Left ventricle myocardium superior (tissue), 1 donor: Measurements from ENCODE around the gene DDX54. TPM values are rescaled to one million over a fixed set of nuclear protein-coding genes. Genes with fewer than 3 reads are reported as not detected.

Experiments used
- ATAC-seq: fragments of 200-7000 bp; cut with Tn5 transposase; one replicate; pipeline ENCODE4 v1.9.1; 2020; ENCODE audit warnings: mild to moderate bottlenecking, moderate library complexity
- DNase-seq: peaks from one replicate; pipeline ENCODE4 v3.0.0-alpha.2; 2020
- intact Hi-C: fragments of 100-400 bp; cut with micrococcal nuclease; formaldehyde crosslinking; loops from one replicate; pipeline ENCODE4 v1.11.0; 2022
- total RNA-seq: library from RNA; stranded (reverse); fragmentation: NEBNext Ultra II Directional; extraction: Animal tissue kit (Norgen Biotek cat#: 25700); gene quantifications from one replicate; pipeline ENCODE4 v1.2.1, GENCODE V29; 2021
- donor health status: DM: no; HTN: yes; CAD: no; lungs with severe emphysema.

The DDX54 gene
- total RNA-seq, 1 donor from 2014 or later, result 33.8 TPM

DNA sequence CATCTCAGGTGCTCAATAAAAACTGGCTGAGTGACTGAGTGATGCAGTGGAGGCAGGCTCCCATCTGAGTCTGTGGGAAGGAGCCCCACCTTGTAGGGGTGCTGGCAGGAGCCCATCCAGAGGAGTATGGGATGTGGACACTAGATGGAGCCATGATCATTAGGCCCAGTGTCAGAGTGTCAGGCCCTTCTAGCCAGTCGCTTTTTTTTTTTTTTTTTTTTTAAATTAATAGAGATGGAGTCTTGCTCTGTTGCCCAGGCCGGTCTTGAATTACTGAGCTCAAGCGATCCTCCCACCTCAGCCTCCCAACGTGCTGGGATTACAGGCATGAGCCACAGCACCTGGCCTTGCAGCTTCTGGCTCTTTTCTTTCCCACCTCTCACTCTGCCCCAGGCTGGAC lies 11.7 kb upstream of the DDX54 start:
- ATAC-seq, result peak; percentile 83
- intact Hi-C loops, result loop anchor here (10.0 kb wide), 1 partner anchor 68 kb away; no protein-coding TSS in a partner anchor

DNA sequence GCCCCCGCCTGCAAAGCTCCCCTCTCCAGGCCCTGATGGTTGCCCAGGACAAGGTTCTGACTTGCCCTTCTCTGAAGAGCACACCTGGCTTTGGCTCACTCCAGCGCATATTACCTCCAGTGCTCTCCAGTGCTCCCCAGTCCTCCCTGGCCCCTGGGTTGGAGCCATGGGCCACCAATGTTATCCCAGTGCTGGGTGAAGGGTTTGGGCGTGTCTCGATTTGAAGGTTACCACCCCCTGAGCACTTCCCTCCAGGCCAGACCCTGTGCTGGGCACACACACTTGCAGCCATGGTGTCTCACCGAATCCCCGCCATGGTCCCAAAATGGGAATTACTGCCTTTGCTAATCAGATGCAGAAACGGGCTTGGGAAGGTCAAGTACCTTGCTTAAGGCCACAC lies 11.3 kb upstream of the DDX54 start:
- intact Hi-C loops, result loop anchor here (10.0 kb wide), 1 partner anchor 68 kb away; no protein-coding TSS in a partner anchor
- ATAC-seq (peak; percentile 8), DNase-seq (no peak)

More for the DNA sequence above, 11.7 kb upstream of the DDX54 start:
- DNase-seq, result peak; percentile 67

DNA sequence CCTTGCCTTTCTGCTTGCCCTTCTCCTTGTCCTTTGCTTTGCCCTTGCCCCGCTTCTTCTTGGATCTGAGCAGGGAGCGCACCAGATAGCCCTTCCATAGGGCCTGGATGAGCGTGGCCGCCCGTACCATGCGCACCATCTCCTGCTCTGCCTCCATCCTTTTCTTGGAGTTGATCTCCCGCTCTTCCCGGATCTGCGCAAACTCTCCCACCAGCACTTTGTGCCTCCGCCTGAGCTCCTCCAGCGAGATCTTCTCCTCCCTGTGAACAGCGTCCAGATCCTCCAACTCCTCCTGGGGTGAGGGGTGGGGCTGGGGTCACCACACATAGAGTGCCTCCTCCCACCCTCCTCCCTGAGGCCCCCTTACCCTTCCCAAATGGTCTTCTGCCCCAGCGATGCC lies 10.3 kb upstream of the DDX54 start:
- ATAC-seq, result no peak
- intact Hi-C loops, result loop anchor here (10.0 kb wide), 1 partner anchor 69 kb away; no protein-coding TSS in a partner anchor
- DNase-seq, result no peak

GRCh38 chr12:113194971-113195391 lies 9.7 kb upstream of the DDX54 start:
- ATAC-seq (no peak), DNase-seq (no peak)
- intact Hi-C loops, result loop anchor here (10.0 kb wide), 1 partner anchor 70 kb away; no protein-coding TSS in a partner anchor

DNA sequence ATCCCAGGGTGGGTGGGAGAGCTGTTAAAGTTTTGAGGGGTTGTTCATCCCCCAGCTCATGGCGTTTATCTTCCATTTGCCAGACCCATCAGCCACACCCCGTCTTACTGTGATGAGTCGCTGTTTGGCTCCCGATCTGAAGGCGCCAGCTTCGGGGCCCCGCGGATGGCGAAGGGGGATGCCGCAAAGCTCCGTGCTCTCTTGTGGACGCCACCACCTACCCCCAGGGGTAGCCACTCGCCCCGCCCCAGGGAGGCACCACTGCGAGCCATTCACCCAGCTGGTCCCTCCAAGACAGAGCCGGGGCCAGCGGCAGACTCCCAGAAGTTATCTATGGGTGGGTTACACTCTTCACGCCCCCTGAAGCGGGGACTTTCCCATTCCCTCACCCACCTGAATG lies 5.9 kb upstream of the DDX54 start:
- ATAC-seq (no peak), DNase-seq (no peak)
- intact Hi-C loops, result loop anchor here (10.0 kb wide), 1 partner anchor 74 kb away; no protein-coding TSS in a partner anchor

DNA sequence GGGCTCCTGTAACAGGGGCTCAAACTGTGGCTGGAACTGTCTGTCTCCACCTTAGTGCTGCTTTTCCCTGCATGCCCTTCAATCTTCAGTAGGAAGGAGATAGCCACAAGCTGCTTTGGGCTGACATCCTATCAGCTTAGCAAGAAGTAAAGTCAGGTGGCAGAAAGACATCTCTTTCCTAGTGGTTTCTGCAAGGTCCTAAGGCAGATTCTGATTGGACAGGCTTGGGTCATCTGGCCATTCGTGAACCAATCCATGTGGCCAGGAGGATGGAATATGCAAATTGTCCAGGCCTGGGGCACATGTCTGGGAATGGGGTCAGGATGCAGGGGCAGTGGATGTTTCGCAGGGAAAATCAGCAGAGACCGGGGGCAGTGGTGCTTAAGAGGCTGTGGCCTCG lies 5.5 kb upstream of the DDX54 start:
- intact Hi-C loops, result loop anchor here (10.0 kb wide), 1 partner anchor 74 kb away; no protein-coding TSS in a partner anchor
- DNase-seq (no peak), ATAC-seq (no peak)

GRCh38 chr12:113189361-113189760 lies 4.1 kb upstream of the DDX54 start:
- DNase-seq (no peak), ATAC-seq (no peak)
- intact Hi-C loops, result no loop called here

GRCh38 chr12:113186666-113187325 lies 1.5 kb upstream of the DDX54 start:
- ATAC-seq (no peak), DNase-seq (no peak)
- intact Hi-C loops, result no loop called here

- intact Hi-C loops, result no loop called here
- ATAC-seq, result no peak
- DNase-seq, result no peak
Observed at GRCh38 chr12:113186033-113186365, 721 bp upstream of the DDX54 start.

DNA sequence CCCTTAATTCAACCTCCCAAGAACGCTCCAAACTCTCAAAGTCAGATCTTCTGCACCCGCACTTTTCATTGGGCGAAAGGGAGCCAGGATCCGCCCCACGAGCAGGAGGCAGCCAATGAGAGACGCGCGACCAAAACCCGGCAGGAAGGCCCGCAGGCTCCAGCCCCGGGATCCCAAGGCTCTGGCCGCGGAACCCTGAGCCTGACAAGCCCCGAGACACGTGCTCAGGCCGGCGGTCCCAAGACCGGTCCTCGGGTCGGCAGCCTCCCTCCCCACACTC lies 438 bp downstream of the DDX54 start:
- intact Hi-C loops, result no loop called here
- DNase-seq, result peak; percentile 91
- ATAC-seq, result peak; percentile 93

DNA sequence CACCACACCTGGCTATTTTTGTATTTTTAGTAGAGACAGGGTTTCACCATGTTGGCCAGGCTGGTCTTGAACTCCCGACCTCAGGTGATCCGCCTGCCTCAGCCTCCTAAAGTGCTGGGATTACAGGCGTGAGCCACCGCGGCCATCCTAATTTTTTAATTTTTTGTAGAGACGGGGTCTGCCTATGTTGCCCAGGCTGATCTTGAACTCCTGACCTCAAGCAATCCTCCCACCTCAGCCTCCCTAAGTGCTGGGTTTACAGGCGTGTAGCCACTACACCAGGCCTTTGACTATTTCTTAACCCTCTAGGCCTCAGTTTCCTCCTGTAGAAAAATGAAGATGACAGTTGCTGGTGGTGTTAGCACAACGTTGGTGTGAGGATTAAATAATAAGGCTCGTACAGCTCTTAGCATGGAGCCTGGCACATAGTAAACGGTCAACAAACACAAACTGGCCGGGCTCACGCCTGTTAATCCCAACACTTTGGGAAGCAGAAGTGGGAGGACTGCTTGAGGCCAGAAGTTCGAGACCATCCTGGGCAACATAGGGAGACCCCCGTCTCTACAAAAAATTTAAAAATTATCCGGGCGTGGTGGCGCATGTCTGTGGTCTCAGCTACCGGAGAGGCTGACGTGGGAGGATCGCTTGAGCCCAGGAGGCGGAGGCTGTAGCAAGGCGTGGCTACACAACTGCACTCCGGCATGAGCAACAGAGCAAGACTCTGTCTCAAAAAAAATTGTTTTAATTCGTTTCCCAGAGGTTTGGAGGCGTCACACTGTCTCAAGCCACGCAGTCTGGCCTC lies 979 bp downstream of the DDX54 start:
- peak; percentile 81 for DNase-seq
- peak; percentile 54 for ATAC-seq
- intact Hi-C loops, result no loop called here

GRCh38 chr12:113183030-113183589 lies 2.2 kb downstream of the DDX54 start:
- intact Hi-C loops, result no loop called here
- no peak for ATAC-seq
- no peak for DNase-seq

DNA sequence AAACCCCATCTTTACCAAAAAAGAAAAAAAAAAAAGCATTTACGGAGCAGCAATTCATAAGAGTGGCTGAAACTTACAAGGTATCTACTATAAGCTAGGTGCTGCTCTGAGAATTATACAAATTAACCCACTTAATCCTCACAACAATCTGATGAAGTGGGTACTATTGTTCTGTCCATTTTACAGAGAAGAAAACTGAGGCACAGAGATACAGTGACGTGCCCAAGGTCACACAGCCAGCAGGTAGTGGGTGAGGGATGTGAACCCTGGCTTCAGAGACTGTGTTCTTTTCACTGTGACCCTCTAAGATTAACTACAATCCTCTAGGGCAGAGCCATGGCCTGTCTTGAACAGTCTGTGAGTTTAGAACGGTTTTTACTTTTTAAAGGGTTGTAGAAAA lies 3.3 kb downstream of the DDX54 start:
- ATAC-seq (no peak), DNase-seq (no peak)
- intact Hi-C loops, result no loop called here

DNA sequence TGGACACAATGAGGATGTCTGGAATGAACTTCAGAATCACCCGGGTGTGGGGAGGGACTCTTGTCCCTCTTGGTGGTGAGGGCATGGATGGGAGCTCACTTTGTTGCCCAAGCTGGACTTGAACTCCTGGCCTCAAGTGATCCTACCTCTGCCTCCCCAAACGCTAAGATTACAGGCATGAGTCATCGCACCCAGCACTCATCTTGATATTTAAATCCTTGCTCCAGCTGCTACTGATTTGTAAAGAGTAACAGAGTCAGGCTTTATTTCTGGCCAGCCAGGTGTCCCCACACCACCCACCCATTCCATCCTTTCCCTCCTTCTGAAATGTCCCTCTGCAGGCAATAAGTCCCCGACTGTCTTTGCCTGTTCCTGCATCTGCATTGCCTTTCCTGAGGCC lies 4.9 kb downstream of the DDX54 start:
- ATAC-seq (no peak), DNase-seq (no peak)
- intact Hi-C loops, result no loop called here

GRCh38 chr12:113179023-113179422 lies 6.3 kb downstream of the DDX54 start:
- intact Hi-C loops, result no loop called here
- ATAC-seq (no peak), DNase-seq (no peak)

DNA sequence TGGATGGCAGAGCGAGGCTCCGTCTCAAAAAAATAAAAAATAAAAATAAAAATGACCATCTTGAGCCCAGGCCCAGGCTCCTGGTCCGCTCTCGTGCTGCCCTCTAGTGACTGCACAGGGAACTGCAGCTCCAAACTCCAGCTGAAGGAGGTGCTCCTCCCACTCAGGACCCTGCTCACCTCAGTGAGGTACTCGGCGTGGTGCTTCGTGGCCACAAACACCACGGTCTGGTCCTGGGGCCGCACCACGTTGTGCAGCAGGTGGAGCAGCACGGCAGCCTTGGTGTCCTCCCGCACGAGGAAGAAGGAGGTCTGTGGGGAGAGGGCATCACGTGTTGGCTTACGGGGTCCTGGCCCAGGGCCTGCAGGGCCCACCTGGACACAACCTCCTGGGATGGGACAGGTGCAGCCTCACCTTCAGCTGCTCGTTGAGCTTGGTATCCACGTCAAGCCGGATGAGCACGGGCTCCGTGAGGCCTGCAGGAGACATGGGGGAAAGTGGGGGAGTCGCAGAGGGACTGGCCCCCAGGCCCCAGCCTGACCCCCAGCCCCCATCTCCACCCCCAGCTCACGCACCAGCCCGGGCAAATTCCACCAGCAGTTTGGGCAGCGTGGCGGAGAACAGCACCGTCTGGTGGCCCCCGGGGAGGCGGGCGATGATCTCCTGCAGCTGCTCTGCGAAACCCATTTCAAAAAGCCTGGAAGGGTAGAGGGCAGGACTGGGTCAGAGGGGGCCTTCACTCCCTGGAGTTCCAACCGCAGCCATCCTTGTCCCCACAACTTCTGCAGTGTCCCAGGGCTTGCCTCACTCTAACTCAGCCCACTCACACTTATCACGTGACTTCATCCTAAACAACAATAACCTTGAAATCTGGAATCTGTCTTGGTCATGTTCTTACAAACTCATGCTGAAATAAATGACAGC lies 10.6 kb downstream of the DDX54 start:
- DNase-seq (peak; percentile 82), ATAC-seq (peak; percentile 81)
- intact Hi-C loops, result no loop called here

GRCh38 chr12:113173081-113173698 lies 12.1 kb downstream of the DDX54 start:
- ATAC-seq, result no peak
- no peak for DNase-seq
- intact Hi-C loops, result no loop called here

GRCh38 chr12:113172185-113172584 lies 13.1 kb downstream of the DDX54 start:
- DNase-seq (no peak), ATAC-seq (no peak)
- intact Hi-C loops, result no loop called here

DNA sequence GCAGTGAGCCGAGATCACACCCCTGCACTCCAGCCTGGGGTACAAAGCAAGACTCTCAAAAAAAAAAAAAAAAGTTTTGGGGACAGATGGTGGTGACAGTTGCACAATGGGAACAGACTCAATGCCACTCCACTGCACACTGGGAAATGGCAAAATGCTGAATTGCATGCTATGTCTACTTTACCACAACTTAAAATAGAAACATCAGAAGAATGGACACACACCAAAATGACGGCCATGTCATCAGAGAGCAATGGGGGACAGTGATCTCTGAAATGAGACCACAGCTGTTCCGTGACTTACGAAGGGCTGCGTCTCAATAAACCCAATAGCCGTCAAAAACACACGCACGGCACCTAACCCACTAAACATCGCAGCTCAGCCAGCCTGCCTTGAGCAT lies 13.7 kb downstream of the DDX54 start:
- DNase-seq, result no peak
- intact Hi-C loops, result no loop called here
- no peak for ATAC-seq
